K562 (cell line): ENCODE data around the gene LRP1-AS. TPM values are rescaled to one million over a fixed set of nuclear protein-coding genes. Genes with fewer than 3 reads are reported as not detected.

ENCODE experiments used
- ARID1B ChIP-seq: fragments of 450-650 bp; IDR thresholded peaks from 2 replicates; pipeline ENCODE4 v1.6.1; 2016; ENCODE audit warnings: antibody characterized with exemption, mild to moderate bottlenecking, inconsistent platforms
- C11orf30 ChIP-seq: fragments of 450-650 bp; IDR thresholded peaks from 2 replicates; pipeline ENCODE4 v1.6.1; 2016; ENCODE audit warnings: low read depth, mild to moderate bottlenecking
- CTCFL ChIP-seq: IDR thresholded peaks from 2 replicates; pipeline ENCODE4 v1.6.1; 2011; ENCODE audit warnings: borderline replicate concordance, low read depth, mild to moderate bottlenecking, moderate library complexity, low read length; ENCODE audit not compliant: insufficient read depth, poor library complexity, severe bottlenecking
- E2F5 ChIP-seq: sonication (generic); formaldehyde crosslinking; IDR thresholded peaks from 2 replicates; pipeline ENCODE4 v1.8.0; 2022; ENCODE audit warnings: mild to moderate bottlenecking, missing genetic modification reagents
- MYC ChIP-seq, 2 experiments: fragments of 250-450 bp in 1 of 2; sonication (Bioruptor Pico) in 1 of 2; IDR thresholded peaks; 2 replicates each; pipeline versions ENCODE4 v1.5.1 to v1.6.1; 2012 to 2021; ENCODE audit warnings: low read depth in 2 of 2, borderline replicate concordance in 1 of 2, improper control_type of control experiment in 1 of 2, low read length in 1 of 2, mild to moderate bottlenecking in 1 of 2, moderate library complexity in 1 of 2
- NCOA4 ChIP-seq: fragments of 450-650 bp; IDR thresholded peaks from 2 replicates; pipeline ENCODE4 v1.6.1; 2018; ENCODE audit warnings: mild to moderate bottlenecking; ENCODE audit not compliant: partially characterized antibody
- NR0B1 ChIP-seq: fragments of 450-650 bp; IDR thresholded peaks from one replicate; pipeline ENCODE4 v1.6.1; 2018; ENCODE audit warnings: mild to moderate bottlenecking, moderate library complexity; ENCODE audit not compliant: partially characterized antibody
- NRF1 ChIP-seq, 2 experiments: fragments of 450-650 bp; IDR thresholded peaks in 1 of 2; conservative IDR thresholded peaks in 1 of 2; 2 replicates each; pipeline ENCODE4 v1.6.1; 2014; ENCODE audit warnings: mild to moderate bottlenecking in 2 of 2
- RCOR1 ChIP-seq, 2 experiments: IDR thresholded peaks; 2 replicates each; pipeline ENCODE4 v1.6.1; 2012; ENCODE audit warnings: low read depth in 2 of 2, low read length in 2 of 2, borderline replicate concordance in 1 of 2, improper control_type of control experiment in 1 of 2
- SAFB ChIP-seq: fragments of 200-400 bp; formaldehyde crosslinking; IDR thresholded peaks from 2 replicates; pipeline ENCODE4 v1.6.1; 2017; ENCODE audit warnings: low read depth, low read length, borderline replicate concordance
- SMARCA5 ChIP-seq: fragments of 450-650 bp; IDR thresholded peaks from 2 replicates; pipeline ENCODE4 v1.6.1; 2016
- SNIP1 ChIP-seq: fragments of 450-650 bp; IDR thresholded peaks from 2 replicates; pipeline ENCODE4 v1.7.1; 2017; ENCODE audit warnings: low read depth, mild to moderate bottlenecking
- SNRNP70 ChIP-seq: fragments of 200-400 bp; formaldehyde crosslinking; optimal IDR thresholded peaks from 2 replicates; pipeline ENCODE3; 2017; ENCODE audit warnings: low read depth, low read length
- SRF ChIP-seq, 2 experiments: fragments of 250-450, 450-650 bp in 1 of 2; sonication (Bioruptor Pico) in 1 of 2; sonication (generic) in 1 of 2; formaldehyde crosslinking; IDR thresholded peaks; 2 replicates each; pipeline versions ENCODE4 v1.5.0 to v1.5.1; 2020 to 2022; ENCODE audit warnings: mild to moderate bottlenecking in 1 of 2, missing genetic modification reagents in 1 of 2
- SRSF9 ChIP-seq: fragments of 200-400 bp; formaldehyde crosslinking; IDR thresholded peaks from 2 replicates; pipeline ENCODE4 v1.6.1; 2017; ENCODE audit warnings: low read depth, low read length, borderline replicate concordance
- STAT5B ChIP-seq: fragments of 250-450 bp; sonication (Bioruptor Pico); IDR thresholded peaks from 2 replicates; pipeline ENCODE4 v1.8.0; 2021; ENCODE audit warnings: mild to moderate bottlenecking, inconsistent platforms
- TAF1 ChIP-seq: IDR thresholded peaks from 2 replicates; pipeline ENCODE4 v1.6.1; 2011; ENCODE audit warnings: mild to moderate bottlenecking, low read length, moderate library complexity; ENCODE audit not compliant: insufficient read depth, control insufficient read depth, severe bottlenecking; ENCODE audit errors: extremely low read depth
- TEAD2 ChIP-seq: fragments of 450-650 bp; IDR thresholded peaks from 2 replicates; pipeline ENCODE4 v1.6.1; 2016; ENCODE audit warnings: missing genetic modification characterization, control low read depth, missing compliant biosample characterization
- ZBTB26 ChIP-seq: fragments of 450-650 bp; formaldehyde crosslinking; IDR thresholded peaks from 2 replicates; pipeline ENCODE4 v1.4.0; 2022; ENCODE audit warnings: missing genetic modification characterization
- ZNF175 ChIP-seq: fragments of 200-800 bp; sonication (Bioruptor generic); IDR thresholded peaks from 2 replicates; pipeline ENCODE4 v1.6.1; 2016; ENCODE audit warnings: low read depth, mild to moderate bottlenecking, missing genetic modification characterization, missing compliant biosample characterization
- ZNF311 ChIP-seq: fragments of 250-450 bp; sonication (Bioruptor Pico); IDR thresholded peaks from 2 replicates; pipeline ENCODE4 v1.4.0; 2020; ENCODE audit warnings: mild to moderate bottlenecking, moderate library complexity
- ZNF507 ChIP-seq: conservative IDR thresholded peaks from 2 replicates; pipeline ENCODE4 v1.6.1; 2017; ENCODE audit warnings: missing genetic modification characterization, missing compliant biosample characterization
- ZNF77 ChIP-seq: fragments of 250-450 bp; sonication (Bioruptor Pico); IDR thresholded peaks from 2 replicates; pipeline ENCODE4 v1.5.0; 2020
- polyA plus RNA-seq, 8 experiments: library from polyadenylated mRNA; depleted of rRNA in 4 of 8; stranded (reverse) in 5 of 8; unstranded in 3 of 8; fragments of >200 nt; fragmentation: Nextera tagmentation in 2 of 8; fragmentation: Illumina TruSeq in 1 of 8; extraction: Ambion mirVana in 2 of 8; extraction: Trizol in 1 of 8; gene quantifications; 2 replicates each; pipeline versions ENCODE4 v1.2.1 to v1.2.3, GENCODE V29; 2011 to 2014; ENCODE audit warnings: inconsistent platforms in 1 of 8, missing spikeins in 1 of 8
- total RNA-seq, 7 experiments: library from RNA; depleted of rRNA in 6 of 7; stranded (reverse); fragments of >200 nt in 6 of 7; fragmentation: Illumina TruSeq in 2 of 7; extraction: Trizol in 2 of 7; gene quantifications; 2 replicates each; pipeline versions ENCODE4 v1.2.1 to v1.2.3, GENCODE V29; 2011 to 2021; ENCODE audit warnings: low replicate concordance in 1 of 7

The LRP1-AS gene
- total and polyA plus RNA-seq, 9 of the 15 experiments (the other 6 are each of a cell fraction or from before 2014, with no cell fraction given), result not detected

- TF ChIP-seq NR0B1 (no peak), TAF1 (no peak), SMARCA5 (no peak), ZNF311 (CRISPR knock-in tag) (no peak), ZNF507 (no peak), RCOR1 (IDR thresholded peaks at IDR 0.05; ENCODE audit: borderline replicate concordance in 1 of 2, low read depth in 2 of 2, low read length in 2 of 2) (peak in 1 of 2 experiments; percentile 53; a peak in 1 of 4 replicates), ZNF77 (CRISPR knock-in tag) (no peak), SAFB (no peak), ZBTB26 (CRISPR knock-in tag) (no peak), ZNF175 (no peak), ARID1B (0 out of 2 replicates have a peak, but pooled peaks have one; percentile 5), SRF (CRISPR knock-in tag; IDR thresholded peaks at IDR 0.05) (peak in 1 of 2 experiments; percentile 27; a peak in 1 of 4 replicates), CTCFL (peak; percentile 88), SNIP1 (no peak), SRSF9 (no peak), C11orf30 (no peak), E2F5 (CRISPR knock-in tag) (no peak), STAT5B (CRISPR knock-in tag) (no peak), SNRNP70 (no peak), MYC (IDR thresholded peaks at IDR 0.05; ENCODE audit: low read depth, low read length) (peak; percentile 68), MYC (CRISPR knock-in tag; IDR thresholded peaks at IDR 0.05; ENCODE audit: borderline replicate concordance, low read depth) (no peak), NRF1 (conservative IDR thresholded peaks at IDR 0.05 in 1 of 2, IDR thresholded peaks at IDR 0.05 in 1 of 2) (peak; percentile 22 to 37; a peak in 1 of 4 replicates), NCOA4 (no peak), TEAD2 (no peak)
Measured at GRCh38 chr12:57127101-57127725, 20.2 kb downstream of the LRP1-AS start (continued).
